AG10803 (cell line): ENCODE data around the gene MTR.

ENCODE experiments used
- DNase-seq: peaks from one replicate; pipeline ENCODE4 v3.0.0; 2010; ENCODE audit warnings: low read depth
- H3K4me3 ChIP-seq: 2 replicates; pipeline ENCODE4 v1.5.1; 2011; ENCODE audit warnings: mild to moderate bottlenecking, low read length, control low read depth
- TF ChIP-seq, protein P1 (sequence below): conservative IDR thresholded peaks from 2 replicates; pipeline ENCODE4 v1.5.1; 2011; ENCODE audit warnings: mild to moderate bottlenecking, low read length, control low read depth, inconsistent platforms

The MTR gene

DNA sequence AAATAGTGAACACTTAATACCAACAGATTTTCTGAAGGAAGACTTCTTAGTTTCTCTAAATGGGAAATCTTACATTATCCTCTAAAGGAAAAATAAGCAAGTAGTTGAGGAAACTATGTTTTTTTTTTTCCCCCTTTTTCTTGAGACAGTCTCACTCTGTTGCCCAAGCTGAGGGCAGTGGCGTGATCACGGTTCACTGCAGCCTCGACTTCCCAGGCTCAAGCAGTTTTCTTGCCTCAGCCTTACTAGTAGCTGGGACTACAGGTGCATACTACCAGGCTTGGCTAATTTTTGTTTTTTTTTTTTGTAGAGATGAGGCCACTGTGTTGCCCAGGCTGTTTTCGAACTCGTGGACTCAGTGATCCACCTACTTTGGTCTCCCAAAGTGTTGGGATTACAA lies 3.9 kb downstream of the MTR start:
- H3K4me3 ChIP-seq: no peak overlapping the region
- no peak for DNase-seq
- TF ChIP-seq, protein P1, sequence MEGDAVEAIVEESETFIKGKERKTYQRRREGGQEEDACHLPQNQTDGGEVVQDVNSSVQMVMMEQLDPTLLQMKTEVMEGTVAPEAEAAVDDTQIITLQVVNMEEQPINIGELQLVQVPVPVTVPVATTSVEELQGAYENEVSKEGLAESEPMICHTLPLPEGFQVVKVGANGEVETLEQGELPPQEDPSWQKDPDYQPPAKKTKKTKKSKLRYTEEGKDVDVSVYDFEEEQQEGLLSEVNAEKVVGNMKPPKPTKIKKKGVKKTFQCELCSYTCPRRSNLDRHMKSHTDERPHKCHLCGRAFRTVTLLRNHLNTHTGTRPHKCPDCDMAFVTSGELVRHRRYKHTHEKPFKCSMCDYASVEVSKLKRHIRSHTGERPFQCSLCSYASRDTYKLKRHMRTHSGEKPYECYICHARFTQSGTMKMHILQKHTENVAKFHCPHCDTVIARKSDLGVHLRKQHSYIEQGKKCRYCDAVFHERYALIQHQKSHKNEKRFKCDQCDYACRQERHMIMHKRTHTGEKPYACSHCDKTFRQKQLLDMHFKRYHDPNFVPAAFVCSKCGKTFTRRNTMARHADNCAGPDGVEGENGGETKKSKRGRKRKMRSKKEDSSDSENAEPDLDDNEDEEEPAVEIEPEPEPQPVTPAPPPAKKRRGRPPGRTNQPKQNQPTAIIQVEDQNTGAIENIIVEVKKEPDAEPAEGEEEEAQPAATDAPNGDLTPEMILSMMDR: no peak

DNA sequence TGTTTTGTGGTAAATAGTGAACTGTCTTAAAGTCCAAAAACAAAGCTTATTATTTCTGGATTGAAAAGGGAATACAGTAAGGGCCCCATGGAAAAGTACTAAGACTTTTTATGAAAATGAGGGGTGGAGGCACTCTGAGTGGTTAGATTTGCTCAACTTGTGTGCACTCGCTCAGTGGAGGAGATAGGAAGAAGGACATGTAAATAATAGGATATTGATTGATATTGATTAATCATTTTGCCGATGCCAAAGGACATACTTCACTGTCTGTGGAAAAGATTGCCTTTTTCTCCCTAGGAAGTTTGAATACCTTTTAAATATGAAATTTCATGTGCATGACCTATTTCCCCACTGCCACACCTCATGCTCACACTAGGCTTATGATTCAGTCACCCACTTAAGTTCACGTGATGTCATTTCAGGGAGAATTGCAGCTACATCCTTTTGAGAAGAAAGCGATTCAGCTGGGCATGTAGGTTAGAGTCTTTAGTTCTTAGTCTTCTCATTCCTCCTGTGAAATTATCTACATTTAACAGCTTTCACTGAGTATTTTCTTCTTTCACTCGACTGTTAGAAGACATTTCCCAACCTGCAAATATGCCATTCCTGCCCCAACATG lies 5.0 kb downstream of the MTR start:
- no peak for DNase-seq
- no peak overlapping the region for H3K4me3 ChIP-seq
- TF ChIP-seq, protein P1: no peak

DNA sequence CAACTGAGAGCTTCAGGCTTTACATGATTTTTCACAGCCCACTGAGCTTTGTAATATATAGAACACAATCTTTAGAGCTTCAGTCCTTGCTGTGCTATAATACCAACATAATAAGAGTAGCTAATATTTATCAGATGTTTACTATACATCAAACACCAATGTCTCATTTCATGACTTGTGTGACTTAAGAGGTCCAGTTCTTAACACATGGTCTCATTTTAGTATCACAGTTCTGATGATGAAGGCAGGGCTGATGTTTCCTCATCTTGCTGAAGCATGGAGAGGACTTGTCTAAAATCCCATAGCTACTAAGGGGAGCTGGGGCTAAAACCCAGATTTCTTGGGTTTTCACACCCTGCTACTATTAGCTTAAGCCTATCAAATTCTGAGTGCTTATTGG lies 5.5 kb downstream of the MTR start:
- TF ChIP-seq, protein P1: no peak
- no peak overlapping the region for H3K4me3 ChIP-seq
- no peak for DNase-seq

DNA sequence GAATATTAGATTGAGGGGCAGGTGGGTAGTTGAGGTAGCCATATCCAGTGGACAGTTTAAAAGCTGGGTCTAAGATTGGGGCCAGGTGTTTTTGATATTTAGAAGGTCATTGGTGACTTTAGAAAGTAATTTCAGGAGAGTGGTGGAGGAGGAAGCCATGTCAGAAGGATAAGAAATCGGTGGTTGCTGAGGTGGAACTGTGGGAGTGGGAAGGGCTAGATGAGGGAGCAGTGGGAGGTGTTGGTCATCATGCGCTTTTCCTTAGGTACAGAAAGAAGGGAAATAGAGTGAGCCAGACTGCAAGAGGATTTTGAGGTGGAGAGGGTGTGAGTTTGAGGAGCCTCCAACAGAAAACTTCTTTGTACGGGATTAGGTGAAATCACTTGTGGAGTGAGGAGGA lies 7.2 kb downstream of the MTR start:
- no peak for DNase-seq
- no peak overlapping the region for H3K4me3 ChIP-seq
- TF ChIP-seq, protein P1: no peak

DNA sequence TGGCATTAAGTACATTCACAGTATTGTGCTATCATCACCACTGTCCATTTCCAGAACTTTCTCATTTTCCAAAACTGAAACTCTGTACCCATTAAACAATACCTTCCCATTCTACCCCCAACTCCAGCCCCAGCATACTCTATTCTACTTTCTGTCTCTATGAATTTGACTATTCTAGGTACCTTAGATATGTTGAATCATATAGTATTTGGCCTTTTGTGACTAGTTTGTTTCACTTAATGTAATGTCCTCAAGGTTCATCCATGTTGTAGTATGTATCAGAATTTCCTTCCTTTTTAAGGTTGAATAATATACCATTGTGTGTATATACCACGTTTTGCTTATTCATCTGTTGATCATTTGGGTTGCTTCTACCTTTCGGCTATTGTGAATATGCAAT lies 11.5 kb downstream of the MTR start:
- no peak overlapping the region for H3K4me3 ChIP-seq
- DNase-seq: no peak
- TF ChIP-seq, protein P1: no peak

DNA sequence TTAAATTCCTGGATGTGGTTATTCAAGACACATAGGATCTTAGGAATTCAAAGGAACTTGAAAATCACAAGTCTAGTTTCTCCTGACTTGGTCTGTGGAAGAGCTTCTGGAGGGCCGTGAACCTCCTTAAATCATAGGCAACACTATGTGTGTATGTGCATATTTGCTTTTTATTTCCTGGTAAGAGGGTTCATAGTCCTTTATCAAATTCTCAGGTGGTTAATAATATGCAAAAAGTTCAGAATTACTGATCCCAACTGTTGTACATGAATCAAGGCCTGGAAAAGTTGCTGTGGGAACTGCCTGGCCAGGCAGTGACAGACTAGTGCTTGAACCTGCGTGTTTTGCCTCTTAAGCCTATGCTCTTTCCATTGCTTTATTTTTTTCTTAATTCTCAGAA lies 12.9 kb downstream of the MTR start:
- H3K4me3 ChIP-seq: no peak overlapping the region
- DNase-seq: no peak
- TF ChIP-seq, protein P1: no peak

DNA sequence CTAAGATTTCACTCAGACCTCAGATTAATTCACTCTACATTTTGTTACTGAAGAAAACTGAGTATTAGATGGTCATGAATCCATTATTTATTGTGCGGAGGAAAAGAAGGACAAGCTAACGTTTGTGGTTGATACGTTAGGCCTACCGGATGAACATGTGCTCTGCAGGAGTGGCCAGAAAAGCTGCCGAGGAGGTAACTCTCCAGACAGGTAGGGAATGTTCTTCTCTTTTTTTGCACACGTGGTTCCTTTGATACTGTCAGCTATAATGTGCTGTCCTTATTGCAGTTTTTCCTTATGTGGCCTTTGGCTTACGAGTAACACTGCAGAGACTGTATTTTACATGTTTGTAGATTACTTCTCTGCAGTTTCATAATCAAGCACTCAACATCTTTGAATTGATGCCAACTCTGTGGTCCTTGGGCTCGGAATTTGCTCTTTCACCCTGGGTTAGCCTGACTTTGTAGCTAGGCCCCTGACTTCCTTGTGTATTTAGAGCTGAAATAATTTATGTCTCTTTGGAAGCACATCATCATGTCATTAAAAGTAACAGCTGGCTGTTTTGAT lies 13.6 kb downstream of the MTR start:
- DNase-seq: peak; percentile 18
- TF ChIP-seq, protein P1: no peak
- H3K4me3 ChIP-seq: no peak overlapping the region
